ENCODE data around the gene RABL2B.

The RABL2B gene

GRCh38 chr22:50737728-50738648, 45.4 kb downstream of the RABL2B start, which contains the start of gene ACR:
Gene ACR (plus strand): TSS chr22:50738204. CDS start chr22:50738236, 32 bp downstream.
- no peaks in the 10 kb centered on the region for H3K9me3 ChIP-seq (ENCODE audit: control insufficient read depth in 2 of 2, low read length in 2 of 2)
- H3K4me1 ChIP-seq (ENCODE audit: control insufficient read depth, insufficient read depth, low read length) = peaks cover 6% of the 10 kb centered on the region
- H3K36me3 ChIP-seq (ENCODE audit: control insufficient read depth in 2 of 2, insufficient read depth in 2 of 2, low read length in 2 of 2) = no peaks in the 10 kb centered on the region
- H3K9ac ChIP-seq (ENCODE audit: low read length in 2 of 2) = no peak within 1 kb of the TSS
- H3K27ac ChIP-seq (ENCODE audit: low read length) = no peak within 1 kb of the TSS
- H3K4me3 ChIP-seq (ENCODE audit: low read length in 2 of 2) = no peak within 1 kb of the TSS
- H3K27me3 ChIP-seq (ENCODE audit: control insufficient read depth in 1 of 2, insufficient read depth in 2 of 2, low read length in 2 of 2) = peaks cover 2 to 3% of the 10 kb centered on the region in 2 donors

- no peak overlapping the region for H3K4me3 ChIP-seq (ENCODE audit: low read length in 2 of 2)
- no peak overlapping the region for H3K9ac ChIP-seq (ENCODE audit: low read length in 2 of 2)
- H3K9me3 ChIP-seq (ENCODE audit: control insufficient read depth in 2 of 2, low read length in 2 of 2) = no peaks in the 10 kb centered on the region
- H3K36me3 ChIP-seq (ENCODE audit: control insufficient read depth in 2 of 2, insufficient read depth in 2 of 2, low read length in 2 of 2) = no peaks in the 10 kb centered on the region
- peaks cover 3 to 8% of the 10 kb centered on the region in 2 donors for H3K27me3 ChIP-seq (ENCODE audit: control insufficient read depth in 1 of 2, insufficient read depth in 2 of 2, low read length in 2 of 2)
- no peak overlapping the region for H3K27ac ChIP-seq (ENCODE audit: low read length)
- H3K4me1 ChIP-seq (ENCODE audit: control insufficient read depth, insufficient read depth, low read length) = peaks cover 12% of the 10 kb centered on the region
Measured at GRCh38 chr22:50735739-50736030, 47.8 kb downstream of the RABL2B start.

- H3K4me1 ChIP-seq (ENCODE audit: control insufficient read depth, insufficient read depth, low read length) = peaks cover 12% of the 10 kb centered on the region
- no peaks in the 10 kb centered on the region for H3K9me3 ChIP-seq (ENCODE audit: control insufficient read depth in 2 of 2, low read length in 2 of 2)
- no peaks in the 10 kb centered on the region for H3K36me3 ChIP-seq (ENCODE audit: control insufficient read depth in 2 of 2, insufficient read depth in 2 of 2, low read length in 2 of 2)
- peaks cover 3 to 12% of the 10 kb centered on the region in 2 donors for H3K27me3 ChIP-seq (ENCODE audit: control insufficient read depth in 1 of 2, insufficient read depth in 2 of 2, low read length in 2 of 2)
- H3K4me3 ChIP-seq (ENCODE audit: low read length in 2 of 2) = no peak overlapping the region
- no peak overlapping the region for H3K27ac ChIP-seq (ENCODE audit: low read length)
- H3K9ac ChIP-seq (ENCODE audit: low read length in 2 of 2) = no peak overlapping the region
Measured at GRCh38 chr22:50734986-50735738, 48.3 kb downstream of the RABL2B start.

GRCh38 chr22:50734343-50734771, 49.1 kb downstream of the RABL2B start:
- Histone ChIP-seq H3K36me3 (ENCODE audit: control insufficient read depth in 2 of 2, insufficient read depth in 2 of 2, low read length in 2 of 2) (no peaks in the 10 kb centered on the region), H3K4me3 (ENCODE audit: low read length in 2 of 2) (no peak overlapping the region), H3K4me1 (ENCODE audit: control insufficient read depth, insufficient read depth, low read length) (peaks cover 12% of the 10 kb centered on the region), H3K27me3 (ENCODE audit: control insufficient read depth in 1 of 2, insufficient read depth in 2 of 2, low read length in 2 of 2) (peaks cover 5 to 17% of the 10 kb centered on the region in 2 donors), H3K9ac (ENCODE audit: low read length in 2 of 2) (no peak overlapping the region), H3K9me3 (ENCODE audit: control insufficient read depth in 2 of 2, low read length in 2 of 2) (no peaks in the 10 kb centered on the region), H3K27ac (ENCODE audit: low read length) (no peak overlapping the region)

- Histone ChIP-seq H3K4me1 (ENCODE audit: control insufficient read depth, insufficient read depth, low read length) (peaks cover 12% of the 10 kb centered on the region), H3K27me3 (ENCODE audit: control insufficient read depth in 1 of 2, insufficient read depth in 2 of 2, low read length in 2 of 2) (peaks cover 5 to 17% of the 10 kb centered on the region in 2 donors), H3K27ac (ENCODE audit: low read length) (no peak overlapping the region), H3K36me3 (ENCODE audit: control insufficient read depth in 2 of 2, insufficient read depth in 2 of 2, low read length in 2 of 2) (no peaks in the 10 kb centered on the region), H3K9me3 (ENCODE audit: control insufficient read depth in 2 of 2, low read length in 2 of 2) (no peaks in the 10 kb centered on the region), H3K9ac (ENCODE audit: low read length in 2 of 2) (no peak overlapping the region), H3K4me3 (ENCODE audit: low read length in 2 of 2) (peak overlapping the region in 1 of 2 donors; percentile 44)
Measured at GRCh38 chr22:50733521-50734342, 49.7 kb downstream of the RABL2B start.

- no peaks in the 10 kb centered on the region for H3K36me3 ChIP-seq (ENCODE audit: control insufficient read depth in 2 of 2, insufficient read depth in 2 of 2, low read length in 2 of 2)
- no peak overlapping the region for H3K4me3 ChIP-seq (ENCODE audit: low read length in 2 of 2)
- no peak overlapping the region for H3K27ac ChIP-seq (ENCODE audit: low read length)
- no peak overlapping the region for H3K9ac ChIP-seq (ENCODE audit: low read length in 2 of 2)
- peaks cover 12% of the 10 kb centered on the region for H3K4me1 ChIP-seq (ENCODE audit: control insufficient read depth, insufficient read depth, low read length)
- H3K27me3 ChIP-seq (ENCODE audit: control insufficient read depth in 1 of 2, insufficient read depth in 2 of 2, low read length in 2 of 2) = peaks cover 5 to 15% of the 10 kb centered on the region in 2 donors
- no peaks in the 10 kb centered on the region for H3K9me3 ChIP-seq (ENCODE audit: control insufficient read depth in 2 of 2, low read length in 2 of 2)
Measured at GRCh38 chr22:50732681-50733080, 50.8 kb downstream of the RABL2B start.

- Histone ChIP-seq H3K27ac (ENCODE audit: low read length) (no peak overlapping the region), H3K36me3 (ENCODE audit: control insufficient read depth in 2 of 2, insufficient read depth in 2 of 2, low read length in 2 of 2) (no peaks in the 10 kb centered on the region), H3K4me1 (ENCODE audit: control insufficient read depth, insufficient read depth, low read length) (peaks cover 12% of the 10 kb centered on the region), H3K27me3 (ENCODE audit: control insufficient read depth in 1 of 2, insufficient read depth in 2 of 2, low read length in 2 of 2) (peaks cover 2 to 15% of the 10 kb centered on the region in 2 donors), H3K9ac (ENCODE audit: low read length in 2 of 2) (no peak overlapping the region), H3K9me3 (ENCODE audit: control insufficient read depth in 2 of 2, low read length in 2 of 2) (no peaks in the 10 kb centered on the region), H3K4me3 (ENCODE audit: low read length in 2 of 2) (no peak overlapping the region)
Measured at GRCh38 chr22:50731811-50732624, 51.4 kb downstream of the RABL2B start.

- Histone ChIP-seq H3K9ac (ENCODE audit: low read length in 2 of 2) (no peak overlapping the region), H3K36me3 (ENCODE audit: control insufficient read depth in 2 of 2, insufficient read depth in 2 of 2, low read length in 2 of 2) (peaks cover 0 to 3% of the 10 kb centered on the region in 2 donors), H3K4me3 (ENCODE audit: low read length in 2 of 2) (no peak overlapping the region), H3K4me1 (ENCODE audit: control insufficient read depth, insufficient read depth, low read length) (peaks cover 12% of the 10 kb centered on the region), H3K27ac (ENCODE audit: low read length) (no peak overlapping the region), H3K9me3 (ENCODE audit: control insufficient read depth in 2 of 2, low read length in 2 of 2) (no peaks in the 10 kb centered on the region), H3K27me3 (ENCODE audit: control insufficient read depth in 1 of 2, insufficient read depth in 2 of 2, low read length in 2 of 2) (peaks cover 2 to 15% of the 10 kb centered on the region in 2 donors)
Measured at GRCh38 chr22:50730941-50731661, 52.3 kb downstream of the RABL2B start.

GRCh38 chr22:50730013-50730891, 53.2 kb downstream of the RABL2B start:
- Histone ChIP-seq H3K4me1 (ENCODE audit: control insufficient read depth, insufficient read depth, low read length) (peaks cover 12% of the 10 kb centered on the region), H3K36me3 (ENCODE audit: control insufficient read depth in 2 of 2, insufficient read depth in 2 of 2, low read length in 2 of 2) (peaks cover 0 to 3% of the 10 kb centered on the region in 2 donors), H3K27ac (ENCODE audit: low read length) (no peak overlapping the region), H3K27me3 (ENCODE audit: control insufficient read depth in 1 of 2, insufficient read depth in 2 of 2, low read length in 2 of 2) (peaks cover 2 to 15% of the 10 kb centered on the region in 2 donors), H3K4me3 (ENCODE audit: low read length in 2 of 2) (no peak overlapping the region), H3K9me3 (ENCODE audit: control insufficient read depth in 2 of 2, low read length in 2 of 2) (no peaks in the 10 kb centered on the region), H3K9ac (ENCODE audit: low read length in 2 of 2) (no peak overlapping the region)

Data from stomach smooth muscle (tissue), 2 donors.